Upper lobe of right lung (tissue), 1 donor: ENCODE results near the gene PRKN. TPM values are rescaled to one million over a fixed set of nuclear protein-coding genes. Genes with fewer than 3 reads are reported as not detected.

Experiments
- ATAC-seq: fragments of 200-7000 bp; cut with Tn5 transposase; one replicate; pipeline ENCODE4 v1.9.1; 2020; ENCODE audit warnings: mild to moderate bottlenecking, moderate library complexity
- DNase-seq: peaks from one replicate; pipeline ENCODE4 v3.0.0-alpha.2; 2020
- H3K27ac ChIP-seq: fragments of 200-600 bp; one replicate; pipeline ENCODE4 v1.8.0; 2022
- H3K27me3 ChIP-seq: fragments of 200-600 bp; one replicate; pipeline ENCODE4 v1.8.0; 2022; ENCODE audit warnings: mild to moderate bottlenecking
- H3K36me3 ChIP-seq: fragments of 200-600 bp; one replicate; pipeline ENCODE4 v1.8.0; 2022
- H3K4me1 ChIP-seq: fragments of 200-600 bp; one replicate; pipeline ENCODE4 v1.8.0; 2022
- H3K4me3 ChIP-seq: fragments of 200-600 bp; one replicate; pipeline ENCODE4 v1.8.0; 2022; ENCODE audit warnings: mild to moderate bottlenecking
- H3K9me3 ChIP-seq: fragments of 200-600 bp; one replicate; pipeline ENCODE4 v1.8.0; 2022
- intact Hi-C: fragments of 100-400 bp; cut with DNase I; formaldehyde crosslinking; loops from one replicate; pipeline ENCODE4 v1.11.0; 2022
- total RNA-seq: library from RNA; stranded (reverse); fragmentation: NEBNext Ultra II Directional; extraction: Animal tissue kit (Norgen Biotek cat#: 25700); gene quantifications from one replicate; pipeline ENCODE4 v1.2.1, GENCODE V29; 2021
- TF ChIP-seq, protein P1 (sequence below): fragments of 200-600 bp; IDR thresholded peaks from one replicate; pipeline ENCODE4 v1.8.0; 2022; ENCODE audit warnings: antibody characterized with exemption
- donor health status: DM: no; HTN: yes; CAD: no; lungs with severe emphysema.

Gene PRKN
- total RNA-seq, 1 donor from 2014 or later: 2.7 TPM

DNA sequence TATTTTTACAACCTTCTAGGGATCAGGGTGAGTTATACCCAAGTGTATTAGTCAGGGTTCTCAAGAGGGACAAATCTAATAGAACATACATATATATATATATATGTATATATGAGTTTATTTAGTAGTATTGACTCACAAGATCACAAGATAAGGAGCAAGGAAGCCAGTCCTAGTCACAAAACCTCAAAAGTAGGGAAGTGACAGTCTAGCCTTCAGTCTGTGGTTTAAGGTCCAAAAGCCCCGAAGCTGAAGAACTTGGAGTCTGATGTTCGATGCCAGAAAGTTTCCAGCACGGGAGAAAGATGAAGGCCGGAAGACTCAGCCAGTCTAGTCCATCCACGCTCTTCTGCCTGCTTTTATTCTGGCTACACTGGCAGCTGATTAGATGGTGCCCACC lies 821.0 kb downstream of the PRKN start:
- Histone ChIP-seq H3K4me1 (no peaks in the 10 kb centered on the region), H3K4me3 (no peak overlapping the region), H3K27ac (no peak overlapping the region), H3K36me3 (no peaks in the 10 kb centered on the region), H3K27me3 (no peaks in the 10 kb centered on the region), H3K9me3 (no peaks in the 10 kb centered on the region)
- intact Hi-C loops: no loop called here
- TF ChIP-seq, protein P1, sequence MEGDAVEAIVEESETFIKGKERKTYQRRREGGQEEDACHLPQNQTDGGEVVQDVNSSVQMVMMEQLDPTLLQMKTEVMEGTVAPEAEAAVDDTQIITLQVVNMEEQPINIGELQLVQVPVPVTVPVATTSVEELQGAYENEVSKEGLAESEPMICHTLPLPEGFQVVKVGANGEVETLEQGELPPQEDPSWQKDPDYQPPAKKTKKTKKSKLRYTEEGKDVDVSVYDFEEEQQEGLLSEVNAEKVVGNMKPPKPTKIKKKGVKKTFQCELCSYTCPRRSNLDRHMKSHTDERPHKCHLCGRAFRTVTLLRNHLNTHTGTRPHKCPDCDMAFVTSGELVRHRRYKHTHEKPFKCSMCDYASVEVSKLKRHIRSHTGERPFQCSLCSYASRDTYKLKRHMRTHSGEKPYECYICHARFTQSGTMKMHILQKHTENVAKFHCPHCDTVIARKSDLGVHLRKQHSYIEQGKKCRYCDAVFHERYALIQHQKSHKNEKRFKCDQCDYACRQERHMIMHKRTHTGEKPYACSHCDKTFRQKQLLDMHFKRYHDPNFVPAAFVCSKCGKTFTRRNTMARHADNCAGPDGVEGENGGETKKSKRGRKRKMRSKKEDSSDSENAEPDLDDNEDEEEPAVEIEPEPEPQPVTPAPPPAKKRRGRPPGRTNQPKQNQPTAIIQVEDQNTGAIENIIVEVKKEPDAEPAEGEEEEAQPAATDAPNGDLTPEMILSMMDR: no peak
- ATAC-seq (no peak), DNase-seq (no peak)

DNA sequence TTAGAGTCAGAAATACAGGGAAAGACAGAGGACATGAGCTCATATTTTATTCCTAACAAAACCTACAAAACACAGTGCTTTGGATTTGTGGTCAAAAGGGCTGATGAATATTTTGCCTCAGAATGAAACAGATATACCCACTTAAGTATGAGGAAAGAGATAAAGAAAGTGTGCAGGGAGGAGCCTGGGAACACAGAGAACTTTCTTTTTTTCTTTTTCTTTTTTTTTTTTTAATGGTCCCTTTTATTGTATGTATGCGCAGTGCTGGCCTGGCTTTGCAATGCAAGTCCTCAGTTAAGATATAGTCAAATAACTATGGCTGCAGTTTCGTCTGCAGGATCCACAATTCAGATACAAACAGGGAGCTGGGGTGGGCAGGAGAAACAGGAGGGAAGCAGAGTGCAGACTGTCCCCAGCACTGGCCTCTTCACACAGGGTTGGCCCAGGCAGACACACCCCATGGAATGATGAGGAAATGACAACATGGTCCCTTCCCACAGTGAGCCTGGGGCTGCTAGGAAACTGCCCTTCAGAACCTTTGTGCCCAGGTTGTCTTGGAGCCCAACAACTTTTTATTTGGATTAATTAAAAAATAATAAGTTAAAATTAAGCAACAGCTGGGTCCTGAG lies 823.9 kb downstream of the PRKN start:
- Histone ChIP-seq H3K27me3 (no peaks in the 10 kb centered on the region), H3K4me1 (no peaks in the 10 kb centered on the region), H3K4me3 (no peak overlapping the region), H3K27ac (no peak overlapping the region), H3K9me3 (no peaks in the 10 kb centered on the region), H3K36me3 (no peaks in the 10 kb centered on the region)
- ATAC-seq: no peak
- DNase-seq: no peak
- intact Hi-C loops: no loop called here
- TF ChIP-seq, protein P1: no peak

- TF ChIP-seq, protein P1: no peak
- Histone ChIP-seq H3K36me3 (no peaks in the 10 kb centered on the region), H3K4me1 (no peaks in the 10 kb centered on the region), H3K27me3 (no peaks in the 10 kb centered on the region), H3K4me3 (no peak overlapping the region), H3K27ac (no peak overlapping the region), H3K9me3 (no peaks in the 10 kb centered on the region)
- intact Hi-C loops: no loop called here
- ATAC-seq: no peak
- DNase-seq: no peak
Observed at GRCh38 chr6:161901740-161902426, 825.7 kb downstream of the PRKN start.

- no peaks in the 10 kb centered on the region for H3K9me3 ChIP-seq
- intact Hi-C loops: no loop called here
- ATAC-seq: no peak
- H3K27me3 ChIP-seq: no peaks in the 10 kb centered on the region
- H3K36me3 ChIP-seq: no peaks in the 10 kb centered on the region
- no peak overlapping the region for H3K4me3 ChIP-seq
- DNase-seq: no peak
- TF ChIP-seq, protein P1: no peak
- no peaks in the 10 kb centered on the region for H3K4me1 ChIP-seq
- H3K27ac ChIP-seq: no peak overlapping the region
Observed at GRCh38 chr6:161894436-161894835, 833.1 kb downstream of the PRKN start.

DNA sequence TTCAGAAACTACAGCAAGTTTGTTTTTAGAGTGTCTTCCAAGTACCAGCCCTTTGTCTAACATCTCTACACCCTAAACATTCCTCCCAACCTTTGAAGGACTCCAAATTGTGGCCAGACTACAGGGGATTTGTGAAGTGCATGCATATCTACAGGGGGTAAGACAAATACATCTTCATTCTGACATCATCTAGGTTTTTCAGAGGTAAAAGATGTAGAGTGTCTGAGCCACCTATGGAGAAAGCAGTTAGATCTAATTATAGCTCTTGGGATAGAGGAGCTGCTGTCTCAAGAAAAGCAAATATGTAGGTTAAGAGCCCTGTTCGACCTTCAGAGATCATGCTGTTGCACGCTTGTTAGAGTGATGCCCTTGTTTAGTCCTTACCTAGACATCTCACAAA lies 836.0 kb downstream of the PRKN start:
- TF ChIP-seq, protein P1: no peak
- no peak overlapping the region for H3K27ac ChIP-seq
- no peaks in the 10 kb centered on the region for H3K27me3 ChIP-seq
- DNase-seq (no peak), ATAC-seq (no peak)
- H3K4me1 ChIP-seq: no peaks in the 10 kb centered on the region
- no peak overlapping the region for H3K4me3 ChIP-seq
- intact Hi-C loops: no loop called here
- no peaks in the 10 kb centered on the region for H3K9me3 ChIP-seq
- H3K36me3 ChIP-seq: no peaks in the 10 kb centered on the region
